Mesendoderm (in vitro differentiated cells): Measurements from ENCODE around the gene CYP19A1.

Source experiments
- DNase-seq: peaks from one replicate; pipeline ENCODE4 v3.0.0; 2013
- H2AK5ac ChIP-seq: 2 replicates; pipeline ENCODE4 v1.6.1; 2013; ENCODE audit warnings: low read length, inconsistent platforms
- H2BK120ac ChIP-seq: 2 replicates; pipeline ENCODE4 v1.6.1; 2013; ENCODE audit warnings: low read depth, mild to moderate bottlenecking, low read length, moderate library complexity, mixed read lengths
- H2BK15ac ChIP-seq: replicated peaks from 2 replicates; pipeline ENCODE4 v1.6.1; 2013; ENCODE audit warnings: low read depth, mild to moderate bottlenecking, moderate library complexity
- H2BK5ac ChIP-seq: 2 replicates; pipeline ENCODE4 v1.6.1; 2013; ENCODE audit warnings: low read length, inconsistent platforms
- H3K18ac ChIP-seq: 2 replicates; pipeline ENCODE4 v1.6.1; 2013; ENCODE audit warnings: mild to moderate bottlenecking, low read length, mixed read lengths
- H3K23ac ChIP-seq: one replicate; pipeline ENCODE4 v1.6.1; 2013; ENCODE audit warnings: low read length
- H3K27ac ChIP-seq: 2 replicates; pipeline ENCODE4 v1.5.1; 2013; ENCODE audit warnings: low read depth, mild to moderate bottlenecking, inconsistent platforms, low read length, moderate library complexity
- H3K27me3 ChIP-seq: 2 replicates; pipeline ENCODE4 v1.6.1; 2013; ENCODE audit warnings: low read length, control low read depth, mild to moderate bottlenecking, inconsistent platforms; ENCODE audit not compliant: insufficient read depth, poor library complexity
- H3K36me3 ChIP-seq: 2 replicates; pipeline ENCODE4 v1.6.1; 2013; ENCODE audit warnings: low read length, inconsistent platforms; ENCODE audit not compliant: control insufficient read depth, insufficient read depth
- H3K4ac ChIP-seq: one replicate; pipeline ENCODE4 v1.6.1; 2013; ENCODE audit warnings: low read depth, mild to moderate bottlenecking, low read length, moderate library complexity
- H3K4me1 ChIP-seq: 2 replicates; pipeline ENCODE4 v1.6.1; 2013; ENCODE audit warnings: low read depth, low read length, inconsistent platforms; ENCODE audit not compliant: control insufficient read depth
- H3K4me2 ChIP-seq: 2 replicates; pipeline ENCODE4 v1.6.1; 2013; ENCODE audit warnings: low read length
- H3K4me3 ChIP-seq: 2 replicates; pipeline ENCODE4 v1.5.1; 2013; ENCODE audit warnings: mild to moderate bottlenecking, low read length
- H3K56ac ChIP-seq: one replicate; pipeline ENCODE4 v1.6.1; 2013; ENCODE audit warnings: low read length
- H3K79me1 ChIP-seq: 2 replicates; pipeline ENCODE4 v1.6.1; 2013; ENCODE audit warnings: low read length, inconsistent platforms
- H3K79me2 ChIP-seq: 2 replicates; pipeline ENCODE4 v1.6.1; 2013; ENCODE audit warnings: mild to moderate bottlenecking, low read length; ENCODE audit not compliant: control insufficient read depth, insufficient read depth
- H3K9ac ChIP-seq: 2 replicates; pipeline ENCODE4 v1.6.1; 2013; ENCODE audit warnings: low read length, inconsistent platforms
- H4K5ac ChIP-seq: one replicate; pipeline ENCODE4 v1.6.1; 2013; ENCODE audit warnings: low read length
- H4K8ac ChIP-seq: one replicate; pipeline ENCODE4 v1.6.1; 2013; ENCODE audit warnings: low read depth, mild to moderate bottlenecking, control low read depth, low read length, moderate library complexity
- WGBS: extraction: QIAGEN DNeasy Blood & Tissue Kit; methylation state at CpG from one replicate; pipeline ENCODE4 v1.1.7; 2013; ENCODE audit warnings: low lambda C conversion rate, missing lambda C conversion rate; ENCODE audit not compliant: insufficient coverage; ENCODE audit errors: extremely low coverage; 5-methylcytosine and 5-hydroxymethylcytosine counted together

Gene CYP19A1

DNA sequence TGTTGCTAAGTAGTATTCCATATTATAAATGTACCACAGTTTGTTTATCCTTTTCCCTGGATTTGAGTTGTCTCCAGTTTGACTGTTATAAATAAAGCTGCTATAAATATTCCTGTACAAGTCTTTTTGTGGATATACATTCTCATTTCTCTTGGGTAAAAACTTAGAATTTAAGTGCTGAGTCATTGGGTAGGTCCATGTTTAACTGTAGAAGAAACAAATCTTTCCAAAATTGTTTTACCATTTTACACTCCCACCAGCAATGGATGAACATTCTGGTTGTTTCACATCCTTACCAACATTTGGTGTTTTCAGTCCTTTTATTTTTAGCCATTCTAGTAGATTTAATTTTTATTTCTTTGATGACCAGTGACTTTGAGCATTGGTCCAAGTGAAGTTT, 169.7 kb downstream of the CYP19A1 start:
- Histone ChIP-seq H3K27me3 (no peaks in the 10 kb centered on the region), H3K23ac (no peak overlapping the region), H3K9ac (no peak overlapping the region), H2AK5ac (no peak overlapping the region), H3K4ac (no peak overlapping the region), H3K4me2 (no peak overlapping the region), H3K18ac (no peak overlapping the region), H2BK120ac (no peak overlapping the region), H3K79me1 (no peaks in the 10 kb centered on the region), H2BK15ac (no peak overlapping the region), H4K5ac (no peak overlapping the region), H2BK5ac (no peak overlapping the region), H4K8ac (no peak overlapping the region), H3K56ac (no peak overlapping the region), H3K4me3 (no peak overlapping the region), H3K79me2 (no peaks in the 10 kb centered on the region), H3K27ac (no peak overlapping the region), H3K4me1 (no peaks in the 10 kb centered on the region), H3K36me3 (no peaks in the 10 kb centered on the region)
- no peak for DNase-seq

DNA sequence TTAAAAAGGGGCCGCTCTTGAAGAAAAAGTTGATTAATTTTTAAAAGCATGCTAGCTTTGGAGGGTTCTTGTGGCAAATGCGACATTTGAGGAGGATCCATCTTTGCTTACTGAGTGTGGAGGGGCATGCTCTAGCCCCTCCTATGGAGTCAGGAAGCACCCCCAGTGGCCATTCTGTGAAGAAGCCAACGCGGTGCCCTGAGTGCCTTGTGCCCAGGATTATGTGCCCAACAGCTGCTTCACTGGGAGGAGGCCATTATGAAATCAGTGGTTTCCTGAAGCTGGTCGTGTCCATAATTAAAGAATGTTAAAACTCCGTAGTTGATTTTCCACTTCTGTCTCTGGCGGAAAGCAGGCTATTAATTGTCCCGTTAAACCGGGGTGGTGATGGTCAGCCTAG, 174.6 kb downstream of the CYP19A1 start:
- H3K4ac ChIP-seq, result no peak overlapping the region
- no peak overlapping the region for H3K23ac ChIP-seq
- no peak overlapping the region for H2BK15ac ChIP-seq
- no peaks in the 10 kb centered on the region for H3K36me3 ChIP-seq
- H3K4me3 ChIP-seq, result no peak overlapping the region
- no peak overlapping the region for H4K8ac ChIP-seq
- H3K4me1 ChIP-seq, result no peaks in the 10 kb centered on the region
- no peak overlapping the region for H2AK5ac ChIP-seq
- H3K27ac ChIP-seq, result no peak overlapping the region
- no peaks in the 10 kb centered on the region for H3K79me2 ChIP-seq
- no peak overlapping the region for H3K9ac ChIP-seq
- no peak overlapping the region for H2BK5ac ChIP-seq
- H3K79me1 ChIP-seq, result no peaks in the 10 kb centered on the region
- H4K5ac ChIP-seq, result no peak overlapping the region
- H3K18ac ChIP-seq, result no peak overlapping the region
- H3K4me2 ChIP-seq, result no peak overlapping the region
- H3K56ac ChIP-seq, result no peak overlapping the region
- no CpG with 5 or more reads among the region's 9 CpGs for WGBS
- H3K27me3 ChIP-seq, result no peaks in the 10 kb centered on the region
- H2BK120ac ChIP-seq, result no peak overlapping the region
- no peak for DNase-seq

DNA sequence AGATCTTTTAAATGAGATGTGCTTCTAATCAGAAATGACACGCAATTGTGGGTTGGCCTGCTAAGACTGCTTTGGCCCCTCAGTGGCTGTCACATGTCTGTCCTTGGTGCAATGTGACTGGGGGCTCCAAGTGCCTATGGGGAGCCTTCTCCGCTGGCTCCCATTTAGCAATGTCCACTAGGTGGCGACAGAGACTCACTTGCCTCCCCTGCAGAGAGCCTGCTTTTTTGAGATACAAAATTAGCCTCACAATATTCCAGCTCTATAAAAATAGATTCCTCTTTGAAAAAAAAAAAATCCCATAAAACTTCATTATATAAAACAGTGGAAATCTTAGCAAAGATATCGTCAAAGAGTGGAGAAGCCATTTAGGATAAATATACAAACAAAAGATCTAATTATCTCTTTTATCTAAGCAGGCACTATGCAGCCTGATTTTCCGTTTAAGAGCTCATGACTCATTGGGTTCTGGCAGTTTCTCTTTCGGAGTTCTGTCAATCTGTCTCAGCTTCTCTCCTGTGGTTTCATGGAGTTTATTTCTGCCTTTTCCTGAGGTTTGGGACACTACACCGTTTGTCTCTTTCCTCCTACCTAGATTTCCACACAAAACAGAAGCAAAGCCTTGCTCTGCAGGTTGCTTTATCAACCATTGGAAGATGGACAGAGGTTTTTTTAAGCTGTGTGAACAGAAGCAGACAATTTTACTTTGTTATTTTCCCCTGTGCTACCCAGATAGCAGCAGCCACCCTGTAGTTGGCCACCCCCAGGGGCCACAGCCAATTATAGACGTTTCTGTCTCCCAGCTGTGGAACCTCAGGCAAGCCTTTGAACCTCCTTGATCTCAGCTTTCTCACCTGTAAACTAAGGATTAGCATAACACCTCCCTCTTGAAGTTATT, 175.3 kb downstream of the CYP19A1 start:
- Histone ChIP-seq H3K4me2 (no peak overlapping the region), H3K27me3 (no peaks in the 10 kb centered on the region), H3K79me2 (no peaks in the 10 kb centered on the region), H3K9ac (no peak overlapping the region), H3K27ac (peak overlapping the region; percentile 27), H4K5ac (no peak overlapping the region), H2AK5ac (no peak overlapping the region), H3K36me3 (no peaks in the 10 kb centered on the region), H3K4me1 (no peaks in the 10 kb centered on the region), H2BK120ac (no peak overlapping the region), H3K56ac (no peak overlapping the region), H2BK5ac (no peak overlapping the region), H3K4me3 (no peak overlapping the region), H3K23ac (no peak overlapping the region), H3K4ac (no peak overlapping the region), H4K8ac (no peak overlapping the region), H2BK15ac (no peak overlapping the region), H3K18ac (no peak overlapping the region), H3K79me1 (no peaks in the 10 kb centered on the region)
- peak; percentile 82 for DNase-seq
- WGBS, result no CpG with 5 or more reads among the region's 8 CpGs

DNA sequence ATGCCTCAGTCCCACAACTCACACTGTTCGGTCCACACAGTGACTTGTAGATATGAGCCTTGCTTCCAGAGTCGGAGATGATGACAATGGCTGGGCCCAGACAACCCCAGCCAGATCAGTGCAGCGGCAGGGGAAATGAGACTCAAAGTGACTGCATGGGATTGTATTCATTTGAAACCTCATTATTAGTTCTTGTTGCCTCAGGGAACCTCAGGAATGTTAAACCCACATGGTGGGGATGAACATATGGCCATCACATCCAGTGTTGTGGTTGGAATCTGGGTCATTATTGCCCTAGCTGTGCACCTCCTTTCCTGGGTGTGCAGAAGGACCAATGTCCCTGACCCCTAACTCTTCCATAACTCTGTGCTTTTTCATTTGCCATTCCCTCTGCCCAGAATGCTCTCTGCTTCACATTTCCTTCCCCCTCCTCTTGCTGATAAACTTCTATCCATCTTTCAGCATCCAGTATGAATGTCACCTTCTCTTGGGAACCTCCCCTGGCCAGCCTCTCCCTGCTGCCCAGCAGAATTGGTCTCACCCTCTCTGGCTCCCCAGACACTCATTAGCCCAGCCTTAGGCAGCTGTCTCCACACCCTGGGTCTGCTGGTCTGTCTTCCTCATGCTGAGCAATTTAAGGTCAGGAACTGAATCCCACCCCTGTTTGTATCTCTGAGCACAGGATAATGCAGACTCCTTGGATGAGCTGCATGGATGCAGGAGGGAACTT, 176.7 kb downstream of the CYP19A1 start:
- DNase-seq, result no peak

DNA sequence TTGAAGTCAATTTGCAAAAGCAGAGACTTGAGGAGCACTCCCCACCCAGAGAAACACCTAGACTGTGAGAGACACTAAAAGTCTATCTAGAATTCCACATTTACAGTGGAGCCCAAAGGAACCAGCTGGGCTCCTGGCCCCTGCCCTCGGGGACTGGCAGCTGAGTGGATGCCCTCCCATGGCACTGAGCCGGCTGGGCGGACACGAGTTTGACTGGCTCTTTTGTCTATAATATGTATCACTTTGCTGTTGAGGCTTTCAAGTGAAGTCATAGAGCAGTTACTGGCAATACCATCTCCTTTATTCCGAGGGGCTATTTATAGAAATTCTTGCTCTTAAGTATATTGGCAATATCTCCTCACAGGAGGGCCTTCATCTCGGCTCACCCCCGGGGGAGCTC, 177.9 kb downstream of the CYP19A1 start:
- no peaks in the 10 kb centered on the region for H3K27me3 ChIP-seq
- no peak overlapping the region for H3K4me3 ChIP-seq
- H2BK120ac ChIP-seq, result no peak overlapping the region
- no peak overlapping the region for H3K23ac ChIP-seq
- no peaks in the 10 kb centered on the region for H3K79me1 ChIP-seq
- no peaks in the 10 kb centered on the region for H3K4me1 ChIP-seq
- no peak overlapping the region for H3K4ac ChIP-seq
- H3K79me2 ChIP-seq, result no peaks in the 10 kb centered on the region
- H3K4me2 ChIP-seq, result no peak overlapping the region
- WGBS, result no CpG with 5 or more reads among the region's 7 CpGs
- H3K9ac ChIP-seq, result no peak overlapping the region
- no peak overlapping the region for H2BK15ac ChIP-seq
- no peak overlapping the region for H4K8ac ChIP-seq
- H4K5ac ChIP-seq, result no peak overlapping the region
- DNase-seq, result no peak
- H3K36me3 ChIP-seq, result no peaks in the 10 kb centered on the region
- H3K18ac ChIP-seq, result no peak overlapping the region
- no peak overlapping the region for H3K56ac ChIP-seq
- no peak overlapping the region for H2BK5ac ChIP-seq
- H3K27ac ChIP-seq, result no peak overlapping the region
- no peak overlapping the region for H2AK5ac ChIP-seq

More for the DNA sequence above, 176.7 kb downstream of the CYP19A1 start:
- Histone ChIP-seq H2BK120ac (no peak overlapping the region), H3K9ac (no peak overlapping the region), H3K4me1 (no peaks in the 10 kb centered on the region), H3K27ac (no peak overlapping the region), H3K4me3 (no peak overlapping the region), H4K8ac (no peak overlapping the region), H3K4ac (no peak overlapping the region), H3K27me3 (no peaks in the 10 kb centered on the region), H4K5ac (no peak overlapping the region), H3K23ac (no peak overlapping the region), H3K4me2 (no peak overlapping the region), H3K36me3 (no peaks in the 10 kb centered on the region), H3K79me2 (no peaks in the 10 kb centered on the region), H3K18ac (no peak overlapping the region), H2BK15ac (no peak overlapping the region), H3K56ac (no peak overlapping the region), H2AK5ac (no peak overlapping the region), H2BK5ac (no peak overlapping the region), H3K79me1 (no peaks in the 10 kb centered on the region)
- no CpG with 5 or more reads among the region's 3 CpGs for WGBS
